Smooth muscle cell (in vitro differentiated cells): ENCODE measurements around the gene CHRD. TPM values are rescaled to one million over a fixed set of nuclear protein-coding genes. Genes with fewer than 3 reads are reported as not detected.

Source experiments
- DNase-seq: peaks from one replicate; lab custom pipeline; 2025; ENCODE audit not compliant: unreplicated experiment; lab: John Stamatoyannopoulos, UW
- H2AFZ ChIP-seq: fragments of 200-600 bp; sonication (generic); 2 replicates; pipeline ENCODE4 v1.6.0; 2016; ENCODE audit warnings: antibody characterized with exemption, low read depth, mild to moderate bottlenecking
- H3F3A ChIP-seq: fragments of 200-600 bp; sonication (generic); 2 replicates; pipeline ENCODE4 v1.6.0; 2017; ENCODE audit warnings: antibody characterized with exemption, low read depth
- H3K27ac ChIP-seq: fragments of 200-600 bp; sonication (generic); 2 replicates; pipeline ENCODE4 v1.5.1; 2016; ENCODE audit warnings: low read depth, mild to moderate bottlenecking
- H3K27me3 ChIP-seq: fragments of 200-600 bp; sonication (generic); 2 replicates; pipeline ENCODE4 v1.6.1; 2016; ENCODE audit warnings: low read depth, mild to moderate bottlenecking
- H3K36me3 ChIP-seq: fragments of 200-600 bp; sonication (generic); 2 replicates; pipeline ENCODE4 v1.5.1; 2016; ENCODE audit warnings: low read depth
- H3K4me1 ChIP-seq: fragments of 200-600 bp; sonication (generic); 2 replicates; pipeline ENCODE4 v1.5.1; 2016; ENCODE audit warnings: low read depth
- H3K4me2 ChIP-seq: fragments of 200-600 bp; sonication (generic); 2 replicates; pipeline ENCODE4 v1.6.0; 2016; ENCODE audit warnings: mild to moderate bottlenecking
- H3K4me3 ChIP-seq: fragments of 200-600 bp; sonication (generic); 2 replicates; pipeline ENCODE4 v1.5.1; 2016; ENCODE audit warnings: mild to moderate bottlenecking
- H3K79me2 ChIP-seq: fragments of 200-600 bp; sonication (generic); 2 replicates; pipeline ENCODE4 v1.6.0; 2016; ENCODE audit warnings: low read depth, mild to moderate bottlenecking
- H3K9ac ChIP-seq: fragments of 200-600 bp; sonication (generic); 2 replicates; pipeline ENCODE4 v1.6.0; 2016; ENCODE audit warnings: low read depth
- H3K9me3 ChIP-seq: fragments of 200-600 bp; sonication (generic); replicated peaks from 2 replicates; pipeline ENCODE4 v1.5.1; 2016; ENCODE audit warnings: low read depth
- H4K20me1 ChIP-seq: fragments of 200-600 bp; sonication (generic); 2 replicates; pipeline ENCODE4 v1.6.0; 2016; ENCODE audit warnings: low read depth
- WGBS: methylation state at CpG from one replicate; pipeline ENCODE4 v1.1.7; 2016; ENCODE audit warnings: low lambda C conversion rate; 5-methylcytosine and 5-hydroxymethylcytosine counted together
- polyA plus RNA-seq: library from polyadenylated mRNA; unstranded; fragments of >200 nt; fragmentation: Nextera tagmentation; extraction: Ambion mirVana; gene quantifications from 2 replicates; pipeline ENCODE4 v1.2.1, GENCODE V29; 2016
- total RNA-seq: library from RNA; depleted of rRNA; stranded (reverse); fragments of >200 nt; gene quantifications from 2 replicates; pipeline ENCODE4 v1.2.3, GENCODE V29; 2014
- TF ChIP-seq, protein P1 (sequence below): fragments of 200-600 bp; sonication (generic); IDR thresholded peaks from 2 replicates; pipeline ENCODE4 v1.5.1; 2017; ENCODE audit warnings: borderline replicate concordance, mild to moderate bottlenecking, antibody characterized with exemption; ENCODE audit not compliant: insufficient read depth, poor library complexity, severe bottlenecking

Gene CHRD
- total and polyA plus RNA-seq, 2 experiments from 2014 or later, result 1.5 to 2.5 TPM

DNA sequence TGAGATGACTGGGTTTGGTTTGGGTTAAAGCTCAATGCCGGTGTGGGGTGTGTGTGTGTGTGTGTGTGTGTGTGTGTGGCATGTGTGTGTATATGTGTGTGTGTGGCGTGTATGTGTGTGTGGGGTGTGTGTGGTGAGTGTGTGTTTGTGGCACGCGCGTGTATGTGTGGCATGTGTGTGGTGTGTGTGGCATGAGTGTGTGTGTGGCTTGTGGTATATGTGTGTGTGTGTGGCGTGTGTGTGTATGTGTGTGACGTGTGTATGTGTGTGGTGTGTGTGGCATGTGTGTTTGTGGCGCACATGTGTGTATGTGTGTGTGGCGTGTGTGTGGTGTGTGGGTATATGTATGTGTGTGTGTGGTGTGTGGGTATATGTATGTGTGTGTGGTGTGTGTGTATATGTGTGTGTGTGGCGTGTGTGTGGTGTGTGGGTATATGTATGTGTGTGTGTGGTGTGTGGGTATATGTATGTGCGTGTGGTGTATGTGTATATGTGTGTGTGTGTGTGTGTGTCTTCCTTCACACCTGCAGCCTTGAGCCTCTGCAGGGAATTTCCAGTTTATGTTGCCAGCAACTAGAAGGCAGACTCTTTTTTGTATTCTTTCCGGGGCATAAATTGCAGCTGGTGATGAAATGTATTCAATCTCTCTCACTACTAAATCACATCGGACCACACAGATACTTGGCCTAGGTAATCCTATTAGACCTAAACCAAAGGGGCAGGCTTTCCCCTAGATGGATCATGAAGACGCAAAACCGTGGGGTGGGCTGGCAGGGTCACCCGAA, 34.8 kb downstream of the CHRD start:
- no peaks in the 10 kb centered on the region for H3K4me1 ChIP-seq
- no peak overlapping the region for H3K4me2 ChIP-seq
- H4K20me1 ChIP-seq, result no peaks in the 10 kb centered on the region
- no peaks in the 10 kb centered on the region for H3K79me2 ChIP-seq
- no peaks in the 10 kb centered on the region for H3K9me3 ChIP-seq
- H3K9ac ChIP-seq, result no peak overlapping the region
- TF ChIP-seq, protein P1, sequence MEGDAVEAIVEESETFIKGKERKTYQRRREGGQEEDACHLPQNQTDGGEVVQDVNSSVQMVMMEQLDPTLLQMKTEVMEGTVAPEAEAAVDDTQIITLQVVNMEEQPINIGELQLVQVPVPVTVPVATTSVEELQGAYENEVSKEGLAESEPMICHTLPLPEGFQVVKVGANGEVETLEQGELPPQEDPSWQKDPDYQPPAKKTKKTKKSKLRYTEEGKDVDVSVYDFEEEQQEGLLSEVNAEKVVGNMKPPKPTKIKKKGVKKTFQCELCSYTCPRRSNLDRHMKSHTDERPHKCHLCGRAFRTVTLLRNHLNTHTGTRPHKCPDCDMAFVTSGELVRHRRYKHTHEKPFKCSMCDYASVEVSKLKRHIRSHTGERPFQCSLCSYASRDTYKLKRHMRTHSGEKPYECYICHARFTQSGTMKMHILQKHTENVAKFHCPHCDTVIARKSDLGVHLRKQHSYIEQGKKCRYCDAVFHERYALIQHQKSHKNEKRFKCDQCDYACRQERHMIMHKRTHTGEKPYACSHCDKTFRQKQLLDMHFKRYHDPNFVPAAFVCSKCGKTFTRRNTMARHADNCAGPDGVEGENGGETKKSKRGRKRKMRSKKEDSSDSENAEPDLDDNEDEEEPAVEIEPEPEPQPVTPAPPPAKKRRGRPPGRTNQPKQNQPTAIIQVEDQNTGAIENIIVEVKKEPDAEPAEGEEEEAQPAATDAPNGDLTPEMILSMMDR, result no peak
- DNase-seq, result no peak
- no peaks in the 10 kb centered on the region for H3K36me3 ChIP-seq
- no peak overlapping the region for H3K27ac ChIP-seq
- no peak overlapping the region for H2AFZ ChIP-seq
- WGBS, result 92% methylated on average over 16 of the region's 16 CpGs
- H3F3A ChIP-seq, result no peaks in the 10 kb centered on the region
- no peaks in the 10 kb centered on the region for H3K27me3 ChIP-seq
- H3K4me3 ChIP-seq, result no peak overlapping the region

DNA sequence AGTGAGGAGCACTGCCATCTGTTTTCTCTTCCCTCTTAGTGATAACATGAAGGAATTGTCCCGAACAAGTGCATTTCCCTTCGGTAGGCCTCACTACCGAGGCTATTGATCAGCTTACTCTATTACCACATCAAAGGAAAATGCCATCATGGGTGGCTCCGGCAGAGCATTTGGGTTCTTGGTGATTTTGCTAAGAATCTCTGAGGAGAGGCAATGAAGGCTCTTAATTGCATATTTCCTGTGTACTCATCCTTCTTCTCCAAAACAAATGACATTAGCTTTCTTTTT, 35.3 kb downstream of the CHRD start:
- Histone ChIP-seq H3K9me3 (no peaks in the 10 kb centered on the region), H3K27me3 (no peaks in the 10 kb centered on the region), H4K20me1 (no peaks in the 10 kb centered on the region), H2AFZ (no peak overlapping the region), H3K4me3 (no peak overlapping the region), H3K4me1 (no peaks in the 10 kb centered on the region), H3K9ac (no peak overlapping the region), H3K79me2 (no peaks in the 10 kb centered on the region), H3K4me2 (no peak overlapping the region), H3K36me3 (no peaks in the 10 kb centered on the region), H3F3A (no peaks in the 10 kb centered on the region), H3K27ac (no peak overlapping the region)
- 32% methylated on average over 4 of the region's 4 CpGs for WGBS
- DNase-seq, result no peak
- TF ChIP-seq, protein P1, result no peak

GRCh38 chr3:184417619-184418327, 37.9 kb downstream of the CHRD start:
- TF ChIP-seq, protein P1, result peak; percentile 93
- no peak overlapping the region for H3K4me2 ChIP-seq
- no peaks in the 10 kb centered on the region for H3F3A ChIP-seq
- H3K9me3 ChIP-seq, result no peaks in the 10 kb centered on the region
- no peaks in the 10 kb centered on the region for H3K36me3 ChIP-seq
- H4K20me1 ChIP-seq, result no peaks in the 10 kb centered on the region
- H2AFZ ChIP-seq, result no peak overlapping the region
- WGBS, result 38% methylated on average over 12 of the region's 14 CpGs
- no peak overlapping the region for H3K27ac ChIP-seq
- H3K79me2 ChIP-seq, result no peaks in the 10 kb centered on the region
- no peaks in the 10 kb centered on the region for H3K27me3 ChIP-seq
- H3K4me1 ChIP-seq, result no peaks in the 10 kb centered on the region
- DNase-seq, result peak; percentile 13
- H3K9ac ChIP-seq, result no peak overlapping the region
- no peak overlapping the region for H3K4me3 ChIP-seq
